GM18505 (cell line): ENCODE results near the gene WWOX.

Experiments used
- ATAC-seq: cut with Tn5 transposase; IDR thresholded peaks from one replicate; pipeline ENCODE4 v1.9.1; 2021; ENCODE audit not compliant: unreplicated experiment
- POLR2A ChIP-seq: IDR thresholded peaks from 4 replicates; pipeline ENCODE4 v1.6.1; 2011; ENCODE audit warnings: borderline replicate concordance; ENCODE audit not compliant: insufficient read depth, insufficient read length; ENCODE audit errors: extremely low read depth

The WWOX gene

GRCh38 chr16:78571434-78571833 lies 472.0 kb downstream of the WWOX start:
- TF ChIP-seq POLR2A, result no peak
- ATAC-seq, result no peak

- ATAC-seq, result no peak
- no peak for TF ChIP-seq POLR2A
Observed at GRCh38 chr16:78571898-78572358, 472.5 kb downstream of the WWOX start.

DNA sequence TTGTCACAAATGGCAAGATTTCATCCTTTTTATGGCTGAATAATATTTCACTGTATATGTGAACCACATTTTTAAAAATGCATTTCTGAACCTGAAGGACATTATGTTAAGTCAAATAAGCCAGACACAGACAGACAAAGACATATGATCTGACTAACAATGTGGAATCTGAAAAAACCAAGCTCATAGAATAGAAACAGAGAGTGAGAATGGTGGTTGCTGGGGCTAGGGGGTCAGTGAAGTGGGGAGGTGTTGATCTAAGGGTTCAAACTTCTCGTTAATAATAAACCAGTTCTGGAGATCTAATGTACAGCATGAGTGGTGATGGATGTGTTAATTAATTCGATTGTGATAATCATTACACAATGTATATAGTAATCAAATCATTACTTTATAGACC lies 475.1 kb downstream of the WWOX start:
- no peak for TF ChIP-seq POLR2A
- ATAC-seq, result no peak

DNA sequence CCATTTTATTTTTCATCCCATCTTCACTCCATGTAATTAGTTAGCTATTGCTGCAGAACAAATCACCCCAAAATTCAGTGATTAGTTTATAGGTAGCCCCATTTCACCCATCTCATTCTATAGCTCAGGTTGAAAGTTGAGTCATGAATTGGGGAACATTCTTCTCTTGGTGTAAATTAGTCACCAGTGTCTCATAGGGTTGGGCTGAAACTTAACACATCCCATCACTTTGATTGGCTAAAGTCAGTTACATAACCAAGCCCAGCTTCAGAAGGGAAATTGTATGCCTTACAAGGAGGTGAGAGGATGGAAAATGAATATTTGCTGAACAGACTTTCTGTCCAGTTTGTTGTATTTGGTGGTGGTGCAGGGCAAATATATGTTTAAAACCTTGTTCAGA lies 477.5 kb downstream of the WWOX start:
- no peak for ATAC-seq
- no peak for TF ChIP-seq POLR2A

- TF ChIP-seq POLR2A, result no peak
- no peak for ATAC-seq
Observed at GRCh38 chr16:78577630-78578029, 478.2 kb downstream of the WWOX start.

- ATAC-seq, result no peak
Observed at GRCh38 chr16:78579020-78579419, 479.6 kb downstream of the WWOX start.

GRCh38 chr16:78583441-78583840 lies 484.0 kb downstream of the WWOX start:
- TF ChIP-seq POLR2A, result no peak
- no peak for ATAC-seq

More at GRCh38 chr16:78579020-78579419, 479.6 kb downstream of the WWOX start:
- TF ChIP-seq POLR2A, result no peak

- no peak for ATAC-seq
- no peak for TF ChIP-seq POLR2A
Observed at GRCh38 chr16:78584213-78584860, 484.9 kb downstream of the WWOX start.

- TF ChIP-seq POLR2A, result no peak
- ATAC-seq, result no peak
Observed at GRCh38 chr16:78584991-78585390, 485.5 kb downstream of the WWOX start.

- TF ChIP-seq POLR2A, result no peak
- no peak for ATAC-seq
Observed at GRCh38 chr16:78589331-78589730, 489.9 kb downstream of the WWOX start.

GRCh38 chr16:78591682-78592103 lies 492.2 kb downstream of the WWOX start:
- no peak for TF ChIP-seq POLR2A
- ATAC-seq, result no peak

- no peak for ATAC-seq
- no peak for TF ChIP-seq POLR2A
Observed at GRCh38 chr16:78592111-78592510, 492.7 kb downstream of the WWOX start.

GRCh38 chr16:78593352-78593751 lies 493.9 kb downstream of the WWOX start:
- ATAC-seq, result no peak
- TF ChIP-seq POLR2A, result no peak

GRCh38 chr16:78594191-78594590 lies 494.7 kb downstream of the WWOX start:
- no peak for TF ChIP-seq POLR2A
- ATAC-seq, result no peak

GRCh38 chr16:78596348-78596995 lies 497.0 kb downstream of the WWOX start:
- no peak for TF ChIP-seq POLR2A
- no peak for ATAC-seq

DNA sequence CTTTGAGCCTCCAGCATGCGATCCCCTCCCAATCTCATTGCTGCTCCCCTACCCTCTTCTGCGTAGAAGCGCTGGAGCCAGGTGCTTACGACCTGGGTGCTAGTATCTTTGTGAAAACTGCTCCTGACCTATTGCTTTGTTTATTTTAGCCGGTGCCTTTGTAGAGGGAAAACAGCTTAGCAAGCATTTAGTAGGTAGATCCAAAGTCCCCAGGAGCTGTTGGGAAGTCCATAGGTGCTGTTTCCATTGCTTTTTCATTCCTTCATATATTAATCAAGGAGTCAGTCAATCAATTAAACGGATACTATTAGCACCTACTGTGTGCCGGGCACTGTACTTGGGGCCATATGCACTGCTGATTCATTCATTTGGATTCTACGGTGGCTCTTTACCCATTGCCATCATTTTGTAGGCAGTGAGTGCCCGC lies 497.6 kb downstream of the WWOX start:
- ATAC-seq, result no peak
- no peak for TF ChIP-seq POLR2A
